ENCODE measurements around the gene MID1.

The MID1 gene

GRCh38 chrX:10529344-10529743 is 91.0 kb downstream of the MID1 start:
- Histone ChIP-seq H3K9ac (ENCODE audit: low read depth, low read length) (no peak overlapping the region), H3K4me3 (ENCODE audit: low read length) (no peak overlapping the region), H3K36me3 (ENCODE audit: insufficient read depth, low read length) (no peaks in the 10 kb centered on the region), H3K27ac (ENCODE audit: low read depth, low read length) (no peak overlapping the region), H3K27me3 (ENCODE audit: insufficient read depth, low read length) (no peaks in the 10 kb centered on the region), H3K9me3 (ENCODE audit: insufficient read depth, low read depth, low read length) (no peaks in the 10 kb centered on the region), H3K4me1 (ENCODE audit: insufficient read depth, low read length) (no peaks in the 10 kb centered on the region)
- WGBS, result 91% methylated on average over 4 of the region's 4 CpGs

GRCh38 chrX:10526451-10526850 is 93.9 kb downstream of the MID1 start:
- H3K27ac ChIP-seq (ENCODE audit: low read depth, low read length), result no peak overlapping the region
- no peak overlapping the region for H3K9ac ChIP-seq (ENCODE audit: low read depth, low read length)
- WGBS, result 88% methylated on average over 1 of the region's 1 CpG
- H3K4me1 ChIP-seq (ENCODE audit: insufficient read depth, low read length), result no peaks in the 10 kb centered on the region
- no peaks in the 10 kb centered on the region for H3K9me3 ChIP-seq (ENCODE audit: insufficient read depth, low read depth, low read length)
- no peak overlapping the region for H3K4me3 ChIP-seq (ENCODE audit: low read length)
- no peaks in the 10 kb centered on the region for H3K27me3 ChIP-seq (ENCODE audit: insufficient read depth, low read length)
- peaks cover 6% of the 10 kb centered on the region; the same call in 1 of the 2 replicates for H3K36me3 ChIP-seq (ENCODE audit: insufficient read depth, low read length)

- H3K27ac ChIP-seq (ENCODE audit: low read depth, low read length), result no peak overlapping the region
- H3K9me3 ChIP-seq (ENCODE audit: insufficient read depth, low read depth, low read length), result no peaks in the 10 kb centered on the region
- H3K27me3 ChIP-seq (ENCODE audit: insufficient read depth, low read length), result no peaks in the 10 kb centered on the region
- peaks cover 7% of the 10 kb centered on the region; the same call in 1 of the 2 replicates for H3K36me3 ChIP-seq (ENCODE audit: insufficient read depth, low read length)
- 95% methylated on average over 5 of the region's 6 CpGs for WGBS
- no peak overlapping the region for H3K4me3 ChIP-seq (ENCODE audit: low read length)
- no peak overlapping the region for H3K9ac ChIP-seq (ENCODE audit: low read depth, low read length)
- H3K4me1 ChIP-seq (ENCODE audit: insufficient read depth, low read length), result no peaks in the 10 kb centered on the region
These were observed 94.8 kb downstream of the MID1 start for GRCh38 chrX:10525381-10526120.

- Histone ChIP-seq H3K9ac (ENCODE audit: low read depth, low read length) (no peak overlapping the region), H3K4me1 (ENCODE audit: insufficient read depth, low read length) (0 out of 2 replicates have a peak, but pooled peaks cover 3% of the 10 kb centered on the region), H3K4me3 (ENCODE audit: low read length) (no peak overlapping the region), H3K9me3 (ENCODE audit: insufficient read depth, low read depth, low read length) (no peaks in the 10 kb centered on the region), H3K27me3 (ENCODE audit: insufficient read depth, low read length) (no peaks in the 10 kb centered on the region), H3K36me3 (ENCODE audit: insufficient read depth, low read length) (peaks cover 7% of the 10 kb centered on the region; the same call in 1 of the 2 replicates), H3K27ac (ENCODE audit: low read depth, low read length) (no peak overlapping the region)
- 88% methylated on average over 1 of the region's 1 CpG for WGBS
These were observed 95.8 kb downstream of the MID1 start for GRCh38 chrX:10524578-10524977.

GRCh38 chrX:10519761-10520160 is 100.6 kb downstream of the MID1 start:
- no peak overlapping the region for H3K4me3 ChIP-seq (ENCODE audit: low read length)
- no peaks in the 10 kb centered on the region for H3K27me3 ChIP-seq (ENCODE audit: insufficient read depth, low read length)
- no peak overlapping the region for H3K27ac ChIP-seq (ENCODE audit: low read depth, low read length)
- no peak overlapping the region for H3K9ac ChIP-seq (ENCODE audit: low read depth, low read length)
- no peaks in the 10 kb centered on the region for H3K9me3 ChIP-seq (ENCODE audit: insufficient read depth, low read depth, low read length)
- peaks cover 3% of the 10 kb centered on the region; the same call in 1 of the 2 replicates for H3K4me1 ChIP-seq (ENCODE audit: insufficient read depth, low read length)
- peaks cover 7% of the 10 kb centered on the region; the same call in 1 of the 2 replicates for H3K36me3 ChIP-seq (ENCODE audit: insufficient read depth, low read length)

- no peaks in the 10 kb centered on the region for H3K27me3 ChIP-seq (ENCODE audit: insufficient read depth, low read length)
- H3K27ac ChIP-seq (ENCODE audit: low read depth, low read length), result no peak overlapping the region
- H3K9ac ChIP-seq (ENCODE audit: low read depth, low read length), result no peak overlapping the region
- H3K36me3 ChIP-seq (ENCODE audit: insufficient read depth, low read length), result peaks cover 7% of the 10 kb centered on the region; the same call in 1 of the 2 replicates
- peaks cover 3% of the 10 kb centered on the region; the same call in 1 of the 2 replicates for H3K4me1 ChIP-seq (ENCODE audit: insufficient read depth, low read length)
- H3K9me3 ChIP-seq (ENCODE audit: insufficient read depth, low read depth, low read length), result no peaks in the 10 kb centered on the region
- no peak overlapping the region for H3K4me3 ChIP-seq (ENCODE audit: low read length)
These were observed 101.1 kb downstream of the MID1 start for GRCh38 chrX:10519278-10519677.

GRCh38 chrX:10518073-10518472 is 102.3 kb downstream of the MID1 start:
- Histone ChIP-seq H3K27ac (ENCODE audit: low read depth, low read length) (no peak overlapping the region), H3K4me1 (ENCODE audit: insufficient read depth, low read length) (peaks cover 3% of the 10 kb centered on the region; the same call in 1 of the 2 replicates), H3K4me3 (ENCODE audit: low read length) (no peak overlapping the region), H3K27me3 (ENCODE audit: insufficient read depth, low read length) (no peaks in the 10 kb centered on the region), H3K9ac (ENCODE audit: low read depth, low read length) (no peak overlapping the region), H3K36me3 (ENCODE audit: insufficient read depth, low read length) (peaks cover 7% of the 10 kb centered on the region; the same call in 1 of the 2 replicates), H3K9me3 (ENCODE audit: insufficient read depth, low read depth, low read length) (no peaks in the 10 kb centered on the region)
- 95% methylated on average over 2 of the region's 2 CpGs for WGBS

- Histone ChIP-seq H3K4me3 (ENCODE audit: low read length) (no peak overlapping the region), H3K27me3 (ENCODE audit: insufficient read depth, low read length) (no peaks in the 10 kb centered on the region), H3K9ac (ENCODE audit: low read depth, low read length) (no peak overlapping the region), H3K9me3 (ENCODE audit: insufficient read depth, low read depth, low read length) (no peaks in the 10 kb centered on the region), H3K27ac (ENCODE audit: low read depth, low read length) (no peak overlapping the region), H3K36me3 (ENCODE audit: insufficient read depth, low read length) (peaks cover 3% of the 10 kb centered on the region; the same call in 1 of the 2 replicates), H3K4me1 (ENCODE audit: insufficient read depth, low read length) (peaks cover 3% of the 10 kb centered on the region; the same call in 1 of the 2 replicates)
- WGBS, result 94% methylated on average over 4 of the region's 5 CpGs
These were observed 103.5 kb downstream of the MID1 start for GRCh38 chrX:10516781-10517322.

GRCh38 chrX:10514891-10515290 is 105.5 kb downstream of the MID1 start:
- no peak overlapping the region for H3K9ac ChIP-seq (ENCODE audit: low read depth, low read length)
- no peaks in the 10 kb centered on the region for H3K36me3 ChIP-seq (ENCODE audit: insufficient read depth, low read length)
- H3K4me3 ChIP-seq (ENCODE audit: low read length), result no peak overlapping the region
- no peaks in the 10 kb centered on the region for H3K9me3 ChIP-seq (ENCODE audit: insufficient read depth, low read depth, low read length)
- 94% methylated on average over 6 of the region's 6 CpGs for WGBS
- peaks cover 4% of the 10 kb centered on the region; the same call in 1 of the 2 replicates for H3K4me1 ChIP-seq (ENCODE audit: insufficient read depth, low read length)
- no peak overlapping the region for H3K27ac ChIP-seq (ENCODE audit: low read depth, low read length)
- no peaks in the 10 kb centered on the region for H3K27me3 ChIP-seq (ENCODE audit: insufficient read depth, low read length)

- Histone ChIP-seq H3K36me3 (ENCODE audit: insufficient read depth, low read length) (no peaks in the 10 kb centered on the region), H3K9ac (ENCODE audit: low read depth, low read length) (no peak overlapping the region), H3K27ac (ENCODE audit: low read depth, low read length) (no peak overlapping the region), H3K9me3 (ENCODE audit: insufficient read depth, low read depth, low read length) (no peaks in the 10 kb centered on the region), H3K4me3 (ENCODE audit: low read length) (no peak overlapping the region), H3K27me3 (ENCODE audit: insufficient read depth, low read length) (no peaks in the 10 kb centered on the region), H3K4me1 (ENCODE audit: insufficient read depth, low read length) (peaks cover 12% of the 10 kb centered on the region; the same call in 1 of the 2 replicates)
- no CpG with 5 or more reads among the region's 2 CpGs for whole genome bisulfite sequencing
These were observed 106.4 kb downstream of the MID1 start for GRCh38 chrX:10513974-10514373.

GRCh38 chrX:10512741-10513140 is 107.6 kb downstream of the MID1 start:
- Histone ChIP-seq H3K36me3 (ENCODE audit: insufficient read depth, low read length) (no peaks in the 10 kb centered on the region), H3K27ac (ENCODE audit: low read depth, low read length) (no peak overlapping the region), H3K4me1 (ENCODE audit: insufficient read depth, low read length) (peaks cover 24% of the 10 kb centered on the region), H3K9ac (ENCODE audit: low read depth, low read length) (no peak overlapping the region), H3K9me3 (ENCODE audit: insufficient read depth, low read depth, low read length) (no peaks in the 10 kb centered on the region), H3K4me3 (ENCODE audit: low read length) (no peak overlapping the region), H3K27me3 (ENCODE audit: insufficient read depth, low read length) (no peaks in the 10 kb centered on the region)
- 100% methylated on average over 2 of the region's 3 CpGs for WGBS

Measured in HUES64 (cell line).